CD4-positive, alpha-beta T cell (primary cell): ENCODE measurements around the gene VAV2. TPM values are rescaled to one million over a fixed set of nuclear protein-coding genes. Genes with fewer than 3 reads are reported as not detected.

Source experiments
- ATAC-seq: fragments of 200-7000 bp; cut with Tn5 transposase; one replicate; pipeline ENCODE4 v1.10.0; 2022; ENCODE audit warnings: mild to moderate bottlenecking; ENCODE audit not compliant: poor library complexity
- CTCF ChIA-PET: fragments of 350-600 bp; sonication (Branson Sonifier 250); formaldehyde crosslinking; loops from one replicate; lab custom pipeline; 2021; ENCODE audit warnings: antibody characterized with exemption, inconsistent platforms; lab: Charles Lee
- POLR2A ChIA-PET: fragments of 350-600 bp; sonication (Branson Sonifier 250); formaldehyde crosslinking; loops from one replicate; lab custom pipeline; 2021; ENCODE audit warnings: antibody characterized with exemption, inconsistent platforms; lab: Charles Lee
- DNase-seq, 14 experiments: peaks; one replicate each; pipeline ENCODE4 v3.0.0-alpha.2; 2013 to 2020; ENCODE audit warnings: mixed read lengths in 2 of 14
- H3K27ac ChIP-seq, 2 donors: one replicate each; pipeline versions ENCODE4 v1.5.1 to v1.7.0; 2013; ENCODE audit warnings: low read length in 2 of 2, low read depth in 1 of 2, mild to moderate bottlenecking in 1 of 2
- H3K27me3 ChIP-seq, 2 experiments: 1 replicate in 1 of 2; 2 replicates in 1 of 2; pipeline versions ENCODE4 v1.6.1 to v1.7.0; 2013; ENCODE audit warnings: low read length in 2 of 2, control low read depth in 1 of 2, mild to moderate bottlenecking in 1 of 2, moderate library complexity in 1 of 2; ENCODE audit not compliant: insufficient read depth in 2 of 2, control insufficient read depth in 1 of 2
- H3K36me3 ChIP-seq: one replicate; pipeline ENCODE4 v1.6.1; 2013; ENCODE audit warnings: low read length, control low read depth; ENCODE audit not compliant: insufficient read depth
- H3K4me1 ChIP-seq: one replicate; pipeline ENCODE4 v1.6.1; 2013; ENCODE audit warnings: low read length, control low read depth; ENCODE audit not compliant: insufficient read depth
- H3K4me3 ChIP-seq: one replicate; pipeline ENCODE4 v1.5.1; 2013; ENCODE audit warnings: mild to moderate bottlenecking, low read length, moderate library complexity
- H3K9me3 ChIP-seq, 2 experiments: 1 replicate in 1 of 2; 2 replicates in 1 of 2; pipeline versions ENCODE4 v1.6.1 to v1.7.0; 2013; ENCODE audit warnings: low read length in 2 of 2, mild to moderate bottlenecking in 2 of 2, control low read depth in 1 of 2, moderate library complexity in 1 of 2; ENCODE audit not compliant: control insufficient read depth in 1 of 2, insufficient read depth in 1 of 2
- H3K27ac Mint-ChIP-seq: one replicate; pipeline ENCODE4 v1.8.0; 2020; ENCODE audit warnings: mixed read lengths
- H3K27me3 Mint-ChIP-seq: one replicate; pipeline ENCODE4 v1.8.0; 2021; ENCODE audit warnings: mixed read lengths
- H3K36me3 Mint-ChIP-seq: one replicate; pipeline ENCODE4 v1.8.0; 2021; ENCODE audit warnings: low read depth, mixed read lengths
- H3K4me1 Mint-ChIP-seq: one replicate; pipeline ENCODE4 v1.8.0; 2021; ENCODE audit warnings: low read depth, mixed read lengths
- H3K4me3 Mint-ChIP-seq: one replicate; pipeline ENCODE4 v1.8.0; 2020; ENCODE audit warnings: mild to moderate bottlenecking, mixed read lengths
- H3K9me3 Mint-ChIP-seq: one replicate; pipeline ENCODE4 v1.8.0; 2020; ENCODE audit warnings: mixed read lengths
- intact Hi-C, 2 experiments: fragments of 100-400 bp; cut with DNase I in 1 of 2; cut with micrococcal nuclease in 1 of 2; formaldehyde crosslinking; loops; one replicate each; pipeline versions ENCODE4 v1.15.1 to v1.9.0; 2023 to 2025; cut with DNase I, micrococcal nuclease
- total RNA-seq, 174 experiments: library from RNA in 2 of 174; stranded (reverse) in 2 of 174; gene quantifications; one replicate each; pipeline ENCODE4 v1.2.3 and lab custom pipeline; 2021 to 2026
- TF ChIP-seq, protein P1 (sequence below): fragments of 200-600 bp; IDR thresholded peaks from one replicate; pipeline ENCODE4 v1.8.0; 2022; ENCODE audit warnings: antibody characterized with exemption, mild to moderate bottlenecking

Gene VAV2
- total RNA-seq, 2 experiments from 2014 or later = 1.6 to 1.7 TPM

DNA sequence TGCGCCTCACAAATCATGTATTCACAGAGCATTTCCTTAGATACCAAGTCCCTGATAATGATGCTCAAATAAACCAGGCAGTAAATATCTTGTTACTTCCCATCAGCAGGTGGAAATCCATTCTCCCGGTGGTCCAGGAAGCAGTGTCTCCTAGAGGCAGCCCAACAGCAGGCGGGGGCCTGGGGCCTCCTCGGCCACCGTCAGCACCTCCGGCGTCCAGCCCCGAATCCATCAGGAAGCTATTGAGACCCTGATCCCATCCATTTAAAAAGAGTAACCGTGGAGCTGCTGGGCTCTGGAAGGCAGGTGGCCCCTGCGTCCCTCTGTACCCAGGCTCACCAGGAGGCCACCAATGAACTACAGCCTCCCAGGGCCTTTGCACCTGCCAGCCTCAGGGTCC is 54.0 kb downstream of the VAV2 start:
- Histone ChIP-seq H3K4me1 (no peaks in the 10 kb centered on the region), H3K9me3 (no peaks in the 10 kb centered on the region), H3K4me3 (no peak overlapping the region), H3K27me3 (no peaks in the 10 kb centered on the region), H3K36me3 (no peaks in the 10 kb centered on the region), H3K27ac (no peak overlapping the region)
- Mint-ChIP-seq H3K9me3 (no peaks in the 10 kb centered on the region), H3K4me1 (no peaks in the 10 kb centered on the region), H3K27me3 (no peaks in the 10 kb centered on the region), H3K27ac (no peak overlapping the region), H3K4me3 (no peak overlapping the region), H3K36me3 (no peaks in the 10 kb centered on the region)
- ATAC-seq (no peak), DNase-seq (no peak)
- TF ChIP-seq, protein P1, sequence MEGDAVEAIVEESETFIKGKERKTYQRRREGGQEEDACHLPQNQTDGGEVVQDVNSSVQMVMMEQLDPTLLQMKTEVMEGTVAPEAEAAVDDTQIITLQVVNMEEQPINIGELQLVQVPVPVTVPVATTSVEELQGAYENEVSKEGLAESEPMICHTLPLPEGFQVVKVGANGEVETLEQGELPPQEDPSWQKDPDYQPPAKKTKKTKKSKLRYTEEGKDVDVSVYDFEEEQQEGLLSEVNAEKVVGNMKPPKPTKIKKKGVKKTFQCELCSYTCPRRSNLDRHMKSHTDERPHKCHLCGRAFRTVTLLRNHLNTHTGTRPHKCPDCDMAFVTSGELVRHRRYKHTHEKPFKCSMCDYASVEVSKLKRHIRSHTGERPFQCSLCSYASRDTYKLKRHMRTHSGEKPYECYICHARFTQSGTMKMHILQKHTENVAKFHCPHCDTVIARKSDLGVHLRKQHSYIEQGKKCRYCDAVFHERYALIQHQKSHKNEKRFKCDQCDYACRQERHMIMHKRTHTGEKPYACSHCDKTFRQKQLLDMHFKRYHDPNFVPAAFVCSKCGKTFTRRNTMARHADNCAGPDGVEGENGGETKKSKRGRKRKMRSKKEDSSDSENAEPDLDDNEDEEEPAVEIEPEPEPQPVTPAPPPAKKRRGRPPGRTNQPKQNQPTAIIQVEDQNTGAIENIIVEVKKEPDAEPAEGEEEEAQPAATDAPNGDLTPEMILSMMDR = no peak
- ChIA-PET CTCF (no interaction called here), POLR2A (no interaction called here)
- intact Hi-C loops = no loop called here

- no peak overlapping the region for H3K4me3 ChIP-seq
- POLR2A ChIA-PET = no interaction called here
- no peaks in the 10 kb centered on the region for H3K4me1 Mint-ChIP-seq
- H3K9me3 ChIP-seq = peaks cover 0 to 3% of the 10 kb centered on the region in 2 experiments
- H3K4me1 ChIP-seq = no peaks in the 10 kb centered on the region
- H3K36me3 ChIP-seq = no peaks in the 10 kb centered on the region
- H3K27me3 Mint-ChIP-seq = no peaks in the 10 kb centered on the region
- CTCF ChIA-PET = no interaction called here
- no peak overlapping the region for H3K27ac ChIP-seq
- no peaks in the 10 kb centered on the region for H3K9me3 Mint-ChIP-seq
- H3K27me3 ChIP-seq = no peaks in the 10 kb centered on the region
- DNase-seq (no peak), ATAC-seq (no peak)
- no peak overlapping the region for H3K4me3 Mint-ChIP-seq
- no peak overlapping the region for H3K27ac Mint-ChIP-seq
- TF ChIP-seq, protein P1 = no peak
- no peaks in the 10 kb centered on the region for H3K36me3 Mint-ChIP-seq
- intact Hi-C loops = no loop called here
Measured at GRCh38 chr9:133937120-133937519, 55.0 kb downstream of the VAV2 start.

DNA sequence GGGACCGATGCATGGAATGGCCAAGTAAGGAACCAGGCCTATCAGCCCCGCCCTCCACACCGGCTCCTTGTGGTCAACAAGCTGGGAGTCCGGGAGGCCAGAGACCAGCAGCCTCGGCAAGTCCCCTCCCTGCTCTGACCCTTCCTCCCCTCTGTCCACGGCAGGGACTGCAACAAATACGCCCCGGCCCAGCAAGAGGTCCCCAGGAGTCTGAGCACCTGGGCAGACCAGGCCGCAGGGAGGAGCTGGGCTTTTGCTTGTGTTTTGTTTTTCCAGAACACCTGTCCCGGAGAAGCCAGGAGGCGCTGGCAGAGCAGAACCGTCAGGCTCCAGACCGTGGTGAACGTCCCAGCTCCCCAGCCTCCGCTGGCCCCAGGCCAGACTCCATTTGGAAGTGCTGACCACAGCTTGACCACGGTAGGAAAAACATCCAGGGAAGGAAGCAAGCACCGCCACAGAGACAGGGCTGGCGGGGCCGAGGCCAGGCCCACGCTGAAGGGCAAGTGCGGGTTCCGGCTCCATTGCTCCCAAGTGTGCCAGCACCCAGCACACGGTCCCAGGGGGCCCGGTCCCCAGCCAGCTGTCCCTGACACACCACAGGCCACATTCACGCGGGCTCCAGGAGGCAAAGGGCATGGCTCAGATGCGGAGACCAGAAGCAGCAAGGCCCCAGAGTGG is 56.7 kb downstream of the VAV2 start:
- H3K27ac ChIP-seq = no peak overlapping the region
- intact Hi-C loops = no loop called here
- ATAC-seq = no peak
- H3K36me3 ChIP-seq = no peaks in the 10 kb centered on the region
- no peak for DNase-seq
- Mint-ChIP-seq H3K9me3 (no peaks in the 10 kb centered on the region), H3K27ac (no peak overlapping the region), H3K36me3 (no peaks in the 10 kb centered on the region), H3K4me1 (no peaks in the 10 kb centered on the region), H3K27me3 (no peaks in the 10 kb centered on the region), H3K4me3 (no peak overlapping the region)
- no peak overlapping the region for H3K4me3 ChIP-seq
- H3K4me1 ChIP-seq = no peaks in the 10 kb centered on the region
- ChIA-PET CTCF (no interaction called here), POLR2A (no interaction called here)
- no peaks in the 10 kb centered on the region for H3K27me3 ChIP-seq
- TF ChIP-seq, protein P1 = no peak
- H3K9me3 ChIP-seq = peaks cover 0 to 3% of the 10 kb centered on the region in 2 experiments
